Duodenal mucosa (tissue), 2 donors: ENCODE measurements around the gene UNC45A.
"Not testable (repeated sequence)": the region's sequence is repeated elsewhere in the genome, so short reads cannot be mapped to it uniquely, and the experiment has no call there.

ENCODE experiments used
- H3K27ac ChIP-seq: one replicate; pipeline ENCODE4 v1.7.0; 2013; ENCODE audit warnings: low read depth, low read length
- H3K27me3 ChIP-seq, 2 donors: one replicate each; pipeline ENCODE4 v1.7.0; 2013; ENCODE audit warnings: low read length in 2 of 2, control low read depth in 1 of 2; ENCODE audit not compliant: insufficient read depth in 2 of 2, control insufficient read depth in 1 of 2
- H3K36me3 ChIP-seq, 2 donors: one replicate each; pipeline ENCODE4 v1.7.0; 2013; ENCODE audit warnings: low read length in 2 of 2, control low read depth in 1 of 2; ENCODE audit not compliant: insufficient read depth in 2 of 2, control insufficient read depth in 1 of 2
- H3K4me1 ChIP-seq, 2 donors: one replicate each; pipeline ENCODE4 v1.7.0; 2013; ENCODE audit warnings: low read length in 2 of 2, control low read depth in 1 of 2; ENCODE audit not compliant: insufficient read depth in 2 of 2, control insufficient read depth in 1 of 2
- H3K4me3 ChIP-seq, 2 donors: one replicate each; pipeline ENCODE4 v1.7.0; 2013; ENCODE audit warnings: low read length in 2 of 2, low read depth in 1 of 2
- H3K9ac ChIP-seq, 2 donors: one replicate each; pipeline ENCODE4 v1.7.0; 2013; ENCODE audit warnings: low read length in 2 of 2, low read depth in 1 of 2
- H3K9me3 ChIP-seq, 2 donors: one replicate each; pipeline ENCODE4 v1.7.0; 2013; ENCODE audit warnings: low read length in 2 of 2, control low read depth in 1 of 2; ENCODE audit not compliant: control insufficient read depth in 1 of 2

The UNC45A gene

DNA sequence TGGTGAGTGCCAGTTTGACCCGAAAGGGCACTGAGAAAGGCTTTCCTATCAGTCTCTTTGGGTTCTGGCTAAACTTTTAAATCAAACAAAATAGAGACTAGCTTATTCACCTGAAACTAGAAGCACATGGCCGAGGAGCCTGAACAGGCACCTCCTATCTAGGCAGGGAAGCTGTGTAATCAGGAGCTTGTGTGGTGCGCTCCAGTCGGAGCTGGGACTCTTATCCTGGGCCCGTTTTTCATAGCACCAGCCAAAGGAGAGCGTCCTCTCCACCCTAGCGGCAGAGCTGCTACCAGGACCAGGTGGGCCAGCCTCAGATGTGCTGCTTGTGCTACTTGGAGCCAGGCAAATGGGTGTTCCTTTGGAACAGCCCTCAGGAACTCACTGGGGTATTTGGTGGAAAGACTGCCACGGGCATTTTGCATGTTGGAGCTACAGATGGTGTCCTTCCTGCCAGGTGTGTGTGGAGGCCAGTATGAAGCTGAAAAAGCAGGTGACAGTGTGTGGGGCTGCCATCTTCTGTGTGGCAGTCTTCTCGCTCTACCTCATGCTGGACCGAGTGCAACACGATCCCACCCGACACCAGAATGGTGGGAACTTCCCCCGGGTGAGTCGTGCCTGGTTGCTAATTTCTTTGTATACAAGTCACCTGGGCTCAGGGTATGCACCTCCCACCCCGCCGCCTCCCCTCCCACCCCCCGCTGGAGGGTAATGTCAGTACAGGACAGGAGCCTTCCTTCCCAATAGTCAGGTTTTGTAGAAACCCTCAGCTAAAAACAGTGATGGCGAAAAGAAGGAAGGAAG is 31.1 kb upstream of the UNC45A start:
- no peaks in the 10 kb centered on the region for H3K27me3 ChIP-seq
- peaks cover 28 to 38% of the 10 kb centered on the region in 2 donors for H3K36me3 ChIP-seq
- H3K4me1 ChIP-seq, result peaks cover 14 to 15% of the 10 kb centered on the region in 2 donors
- peak overlapping the region; percentile 64 to 79 for H3K9ac ChIP-seq
- no peaks in the 10 kb centered on the region for H3K9me3 ChIP-seq
- peak overlapping the region; percentile 63 to 71 for H3K4me3 ChIP-seq
- H3K27ac ChIP-seq, result no peak overlapping the region

DNA sequence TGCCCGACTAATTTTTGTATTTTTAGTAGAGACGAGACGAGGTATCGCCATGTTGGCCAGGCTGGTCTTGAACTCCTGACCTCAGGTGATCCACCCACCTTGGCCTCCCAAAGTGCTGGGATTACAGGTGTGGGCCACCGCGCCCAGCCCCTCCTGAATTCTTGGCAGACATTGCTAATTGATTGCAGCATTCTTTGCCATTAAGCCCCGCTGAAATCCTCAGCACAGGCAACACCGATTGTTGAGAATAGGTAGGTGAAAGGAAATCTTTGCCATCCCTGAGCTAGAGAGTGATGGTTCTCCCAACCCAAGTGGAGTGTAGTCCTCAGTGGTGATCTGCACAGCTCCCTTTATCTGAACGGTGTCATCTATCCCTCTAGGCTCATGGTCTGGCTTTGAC is 30.3 kb upstream of the UNC45A start:
- Histone ChIP-seq H3K27me3 (no peaks in the 10 kb centered on the region), H3K27ac (no peak overlapping the region), H3K36me3 (peaks cover 29 to 45% of the 10 kb centered on the region in 2 donors), H3K4me3 (no peak overlapping the region), H3K9me3 (no peaks in the 10 kb centered on the region), H3K9ac (no peak overlapping the region), H3K4me1 (peaks cover 14 to 15% of the 10 kb centered on the region in 2 donors)

DNA sequence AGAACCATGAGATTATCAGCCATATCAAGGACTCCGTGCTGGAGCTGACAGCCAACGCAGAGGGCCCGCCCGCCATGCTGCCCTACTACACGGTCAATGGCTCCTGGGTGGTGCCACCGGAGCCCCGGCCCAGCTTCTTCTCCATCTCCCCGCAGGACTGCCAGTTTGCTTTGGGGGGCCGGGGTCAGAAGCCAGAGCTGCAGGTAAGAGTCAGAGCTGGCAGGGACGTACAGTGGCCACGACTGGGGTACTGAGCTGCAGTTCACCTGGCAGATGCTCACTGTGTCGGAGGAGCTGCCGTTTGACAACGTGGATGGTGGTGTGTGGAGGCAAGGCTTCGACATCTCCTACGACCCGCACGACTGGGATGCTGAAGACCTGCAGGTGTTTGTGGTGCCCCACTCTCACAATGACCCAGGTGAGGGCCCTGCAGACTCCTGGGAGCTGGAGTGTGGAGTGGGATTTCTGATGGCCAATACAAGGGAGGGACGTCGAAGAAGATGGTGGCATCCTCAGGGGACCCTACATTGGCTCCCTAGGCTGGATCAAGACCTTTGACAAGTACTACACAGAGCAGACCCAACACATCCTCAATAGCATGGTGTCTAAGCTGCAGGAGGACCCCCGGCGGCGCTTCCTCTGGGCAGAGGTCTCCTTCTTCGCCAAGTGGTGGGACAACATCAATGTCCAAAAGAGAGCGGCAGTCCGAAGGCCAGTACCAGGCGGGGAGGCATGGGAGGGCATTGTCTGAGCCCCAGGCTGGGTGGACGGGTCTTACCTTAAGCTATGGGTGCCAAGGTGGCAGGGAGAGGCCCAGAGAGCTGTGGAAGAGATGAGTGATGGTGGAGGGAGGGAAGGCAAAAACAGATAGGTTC is 29.5 kb upstream of the UNC45A start:
- Histone ChIP-seq H3K4me3 (no peak overlapping the region), H3K4me1 (peaks cover 14 to 15% of the 10 kb centered on the region in 2 donors), H3K9ac (no peak overlapping the region), H3K9me3 (no peaks in the 10 kb centered on the region), H3K27ac (no peak overlapping the region), H3K36me3 (peaks cover 37 to 53% of the 10 kb centered on the region in 2 donors), H3K27me3 (no peaks in the 10 kb centered on the region)

DNA sequence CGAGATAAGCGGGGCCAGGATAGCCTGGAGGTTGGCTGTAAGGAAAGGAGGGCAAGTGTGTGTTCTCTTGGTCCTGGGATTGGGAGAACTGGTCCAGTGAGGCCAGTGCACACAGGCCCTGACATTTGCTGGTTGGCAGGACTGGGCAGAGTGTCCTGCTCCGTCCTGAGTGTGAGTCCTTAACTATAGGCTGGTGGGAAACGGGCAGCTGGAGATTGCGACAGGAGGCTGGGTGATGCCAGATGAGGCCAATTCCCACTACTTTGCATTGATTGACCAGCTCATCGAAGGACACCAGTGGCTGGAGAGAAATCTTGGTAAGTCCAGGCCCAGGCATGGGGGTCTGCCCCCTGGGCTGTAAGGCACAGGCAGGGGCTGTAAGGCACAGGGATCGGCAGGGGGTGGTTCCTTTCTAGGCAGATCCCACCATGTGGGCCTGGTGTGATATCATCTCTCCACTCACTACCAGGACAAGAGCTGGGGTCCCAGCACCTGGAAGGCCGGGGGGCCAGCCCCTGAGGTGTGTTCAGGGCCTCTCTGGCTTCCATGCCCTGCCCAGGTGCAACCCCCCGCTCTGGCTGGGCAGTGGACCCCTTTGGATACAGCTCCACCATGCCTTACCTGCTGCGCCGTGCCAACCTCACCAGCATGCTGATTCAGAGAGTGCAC is 28.8 kb upstream of the UNC45A start:
- no peaks in the 10 kb centered on the region for H3K27me3 ChIP-seq
- H3K4me1 ChIP-seq, result peaks cover 14 to 15% of the 10 kb centered on the region in 2 donors
- no peak overlapping the region for H3K9ac ChIP-seq
- H3K36me3 ChIP-seq, result peaks cover 45 to 60% of the 10 kb centered on the region in 2 donors
- H3K4me3 ChIP-seq, result no peak overlapping the region
- no peak overlapping the region for H3K27ac ChIP-seq
- H3K9me3 ChIP-seq, result no peaks in the 10 kb centered on the region

DNA sequence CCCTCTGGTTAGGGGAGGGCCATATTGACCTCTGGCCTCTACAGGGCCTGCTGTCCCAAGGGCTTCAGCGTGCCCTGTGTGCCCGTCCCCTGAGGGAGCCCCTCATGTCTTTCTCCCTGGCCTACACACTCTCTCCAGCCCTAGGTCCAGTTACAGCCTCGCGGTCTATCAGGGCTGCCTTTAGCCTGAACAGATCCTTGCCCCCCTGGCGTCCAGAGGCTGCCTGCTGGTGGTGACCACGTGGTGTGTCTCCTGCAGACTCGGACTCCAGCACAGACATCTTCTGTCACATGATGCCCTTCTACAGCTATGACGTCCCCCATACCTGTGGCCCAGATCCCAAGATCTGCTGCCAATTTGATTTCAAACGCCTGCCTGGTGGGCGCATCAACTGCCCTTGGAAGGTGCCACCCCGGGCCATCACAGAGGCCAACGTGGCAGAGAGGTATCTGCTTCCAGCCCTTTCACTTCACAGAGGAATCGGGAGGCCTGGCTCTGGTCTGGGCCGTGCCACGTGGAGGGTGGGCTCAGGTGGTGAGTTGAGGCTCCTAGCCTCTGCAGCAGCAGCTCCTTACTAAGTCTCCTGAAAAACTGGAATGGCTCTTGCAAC is 27.9 kb upstream of the UNC45A start:
- H3K36me3 ChIP-seq, result peaks cover 53 to 69% of the 10 kb centered on the region in 2 donors
- H3K4me1 ChIP-seq, result peaks cover 7 to 9% of the 10 kb centered on the region in 2 donors
- no peak overlapping the region for H3K27ac ChIP-seq
- no peak overlapping the region for H3K9ac ChIP-seq
- H3K27me3 ChIP-seq, result no peaks in the 10 kb centered on the region
- H3K4me3 ChIP-seq, result no peak overlapping the region
- no peaks in the 10 kb centered on the region for H3K9me3 ChIP-seq

DNA sequence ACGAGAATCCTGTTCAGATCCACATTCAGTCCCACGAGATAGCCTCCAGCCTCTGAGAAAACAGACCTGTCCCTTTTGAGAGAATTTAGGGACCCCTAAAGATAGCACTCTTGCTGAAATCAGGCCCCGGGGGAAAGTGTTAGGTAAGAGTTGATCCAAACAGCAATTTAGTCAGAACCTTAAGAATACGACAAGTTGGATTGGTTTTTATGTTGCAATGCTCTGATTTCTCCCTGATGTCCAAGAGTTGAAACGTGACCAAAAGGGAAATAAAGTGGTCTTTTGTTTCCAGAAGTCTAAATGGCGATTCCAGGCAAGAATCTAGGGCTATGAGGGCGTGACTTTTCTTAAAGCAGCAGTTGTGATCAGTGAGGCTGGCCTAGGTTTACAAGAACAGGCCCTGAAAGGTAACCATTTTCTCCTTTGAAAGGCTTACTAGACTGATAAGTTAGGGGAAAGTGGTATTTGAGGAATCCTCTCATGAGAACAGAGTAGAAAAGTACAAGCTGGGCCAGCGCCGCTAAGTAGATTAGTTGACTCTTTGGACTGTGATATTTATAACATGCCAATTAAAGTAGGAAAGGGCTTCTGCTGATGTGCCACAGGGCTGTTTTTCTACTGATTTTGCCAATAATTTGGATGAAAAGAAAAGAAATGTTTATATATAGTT is 27.1 kb upstream of the UNC45A start:
- Histone ChIP-seq H3K9me3 (no peaks in the 10 kb centered on the region), H3K36me3 (peaks cover 60 to 77% of the 10 kb centered on the region in 2 donors), H3K4me1 (peaks cover 6 to 9% of the 10 kb centered on the region in 2 donors), H3K9ac (no peak overlapping the region), H3K27ac (no peak overlapping the region), H3K27me3 (no peaks in the 10 kb centered on the region), H3K4me3 (no peak overlapping the region)

DNA sequence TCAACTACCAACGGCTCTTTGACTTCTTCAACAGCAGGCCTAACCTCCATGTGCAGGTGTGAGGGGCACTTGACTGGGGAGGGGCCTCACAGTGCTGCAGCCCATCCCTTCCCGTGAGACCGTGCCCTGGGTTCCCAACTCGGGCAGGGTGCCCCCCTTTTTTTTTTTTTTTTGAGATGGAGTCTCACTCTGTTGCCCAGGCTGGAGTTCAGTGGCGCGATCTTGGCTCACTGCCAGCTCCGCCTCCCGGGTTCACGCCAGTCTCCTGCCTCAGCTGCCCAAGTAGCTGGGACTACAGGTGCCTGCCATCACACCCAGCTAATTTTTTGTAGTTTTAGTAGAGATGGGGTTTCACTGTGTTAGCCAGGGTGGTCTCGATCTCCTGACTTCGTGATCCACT is 25.6 kb upstream of the UNC45A start:
- peaks cover 69 to 90% of the 10 kb centered on the region in 2 donors for H3K36me3 ChIP-seq
- H3K4me3 ChIP-seq, H3K27ac ChIP-seq, H3K4me1 ChIP-seq, H3K9me3 ChIP-seq, H3K9ac ChIP-seq, H3K27me3 ChIP-seq: not testable (repeated sequence)

DNA sequence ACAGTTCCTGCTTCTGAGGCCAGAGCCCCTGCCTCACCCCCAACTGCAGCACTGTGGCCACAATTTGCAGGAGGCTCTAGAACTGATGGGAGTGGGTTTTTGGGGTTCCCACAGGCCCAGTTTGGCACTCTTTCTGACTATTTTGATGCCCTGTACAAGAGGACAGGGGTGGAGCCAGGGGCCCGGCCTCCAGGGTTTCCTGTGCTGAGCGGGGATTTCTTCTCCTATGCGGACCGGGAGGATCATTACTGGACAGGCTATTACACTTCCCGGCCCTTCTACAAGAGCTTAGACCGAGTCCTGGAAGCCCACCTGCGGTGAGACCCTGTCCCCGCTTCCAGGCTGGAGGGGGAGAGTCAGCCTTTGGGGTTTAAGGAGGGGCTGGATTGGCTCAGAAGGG is 25.1 kb upstream of the UNC45A start:
- Histone ChIP-seq H3K36me3 (peaks cover 73 to 92% of the 10 kb centered on the region in 2 donors), H3K4me1 (peaks cover 0 to 5% of the 10 kb centered on the region in 2 donors), H3K27ac (no peak overlapping the region), H3K4me3 (no peak overlapping the region), H3K9ac (no peak overlapping the region), H3K27me3 (no peaks in the 10 kb centered on the region), H3K9me3 (no peaks in the 10 kb centered on the region)

DNA sequence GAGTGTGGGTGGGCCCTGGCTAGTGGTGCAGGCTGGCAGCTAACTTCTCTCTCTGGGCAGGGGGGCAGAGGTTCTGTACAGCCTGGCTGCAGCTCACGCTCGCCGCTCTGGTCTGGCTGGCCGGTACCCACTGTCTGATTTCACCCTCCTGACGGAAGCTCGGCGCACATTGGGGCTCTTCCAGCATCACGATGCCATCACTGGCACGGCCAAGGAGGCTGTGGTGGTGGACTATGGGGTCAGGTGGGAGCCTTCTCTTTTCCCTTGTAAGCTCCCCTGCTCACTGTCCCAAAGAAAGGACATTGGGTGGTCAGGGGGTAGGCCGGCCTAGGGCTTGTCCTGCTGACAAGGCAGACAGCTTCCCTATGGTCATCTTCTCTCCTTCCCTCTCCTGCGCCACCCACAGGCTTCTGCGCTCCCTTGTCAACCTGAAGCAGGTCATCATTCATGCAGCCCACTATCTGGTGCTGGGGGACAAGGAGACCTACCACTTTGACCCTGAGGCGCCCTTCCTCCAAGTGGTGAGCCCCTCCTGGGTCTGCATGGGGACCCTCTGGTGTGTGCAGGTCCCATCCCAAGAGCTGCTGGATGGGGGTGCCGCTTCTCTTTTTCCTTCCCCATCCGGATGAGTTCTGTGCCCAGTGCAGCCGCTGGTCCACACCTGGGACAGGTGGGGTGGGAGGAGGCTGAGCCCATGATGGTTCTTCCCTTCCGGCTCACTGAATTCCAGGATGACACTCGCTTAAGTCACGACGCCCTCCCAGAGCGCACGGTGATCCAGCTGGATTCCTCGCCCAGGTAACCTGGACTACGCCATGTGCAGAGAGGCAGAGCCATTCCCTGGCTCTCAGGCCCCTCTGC is 24.4 kb upstream of the UNC45A start:
- H3K4me3 ChIP-seq, result no peak overlapping the region
- no peak overlapping the region for H3K27ac ChIP-seq
- peaks cover 0 to 10% of the 10 kb centered on the region in 2 donors for H3K4me1 ChIP-seq

More for the DNA sequence above, 24.4 kb upstream of the UNC45A start:
- Histone ChIP-seq H3K36me3 (peaks cover 75 to 92% of the 10 kb centered on the region in 2 donors), H3K9me3 (no peaks in the 10 kb centered on the region), H3K27me3 (no peaks in the 10 kb centered on the region), H3K9ac (no peak overlapping the region)
